HEK293 (cell line): ENCODE results near the gene GRIN2A.

ENCODE experiments used
- HOXA7 ChIP-seq: sonication (generic); formaldehyde crosslinking; IDR thresholded peaks from 2 replicates; pipeline ENCODE4 v1.8.1; 2022; ENCODE audit warnings: missing genetic modification reagents, borderline replicate concordance
- ZNF174 ChIP-seq: fragments of 450-650 bp; formaldehyde crosslinking; IDR thresholded peaks from 2 replicates; pipeline ENCODE4 v1.5.0; 2017; ENCODE audit warnings: missing biosample characterization, mild to moderate bottlenecking, missing genetic modification characterization
- ZNF19 ChIP-seq: fragments of 450-650 bp; formaldehyde crosslinking; IDR thresholded peaks from 2 replicates; pipeline ENCODE4; 2016; ENCODE audit warnings: missing biosample characterization, missing genetic modification characterization, low read depth
- ZNF24 ChIP-seq: fragments of 450-650 bp; formaldehyde crosslinking; IDR thresholded peaks from 2 replicates; pipeline ENCODE4 v1.5.1; 2016; ENCODE audit warnings: missing biosample characterization, missing genetic modification characterization
- ZNF274 ChIP-seq, 2 experiments: fragments of 200-500 bp in 1 of 2; fragments of 450-650 bp in 1 of 2; sonication (Bioruptor generic) in 1 of 2; formaldehyde crosslinking in 1 of 2; IDR thresholded peaks; 2 replicates each; pipeline versions ENCODE4 v1.5.1 to v1.6.1; 2014 to 2016; ENCODE audit warnings: borderline replicate concordance in 1 of 2, inconsistent platforms in 1 of 2, low read length in 1 of 2, missing biosample characterization in 1 of 2, missing genetic modification characterization in 1 of 2
- ZNF48 ChIP-seq: fragments of 450-650 bp; formaldehyde crosslinking; IDR thresholded peaks from 2 replicates; pipeline ENCODE4 v1.5.1; 2016; ENCODE audit warnings: missing biosample characterization, missing genetic modification characterization
- ZNF510 ChIP-seq: fragments of 450-650 bp; formaldehyde crosslinking; IDR thresholded peaks from 2 replicates; pipeline ENCODE4 v1.5.1; 2018; ENCODE audit warnings: mild to moderate bottlenecking, missing genetic modification characterization, missing biosample characterization; ENCODE audit not compliant: insufficient replicate concordance
- ZNF701 ChIP-seq: fragments of 450-650 bp; formaldehyde crosslinking; IDR thresholded peaks from 2 replicates; pipeline ENCODE4 v1.5.1; 2016; ENCODE audit warnings: missing biosample characterization, missing genetic modification characterization
- ZNF785 ChIP-seq: fragments of 450-650 bp; formaldehyde crosslinking; IDR thresholded peaks from 2 replicates; pipeline ENCODE4 v1.5.1; 2016; ENCODE audit warnings: missing biosample characterization, missing genetic modification characterization
- TF ChIP-seq, protein P1 (sequence below): IDR thresholded peaks from 2 replicates; pipeline ENCODE4 v1.6.1; 2011; ENCODE audit warnings: mild to moderate bottlenecking, low read depth, low read length, borderline replicate concordance
- TF ChIP-seq, protein P2 (sequence below): fragments of 450-650 bp; formaldehyde crosslinking; IDR thresholded peaks from 2 replicates; pipeline ENCODE4 v1.5.1; 2016; ENCODE audit warnings: missing biosample characterization, missing genetic modification characterization

DNA sequence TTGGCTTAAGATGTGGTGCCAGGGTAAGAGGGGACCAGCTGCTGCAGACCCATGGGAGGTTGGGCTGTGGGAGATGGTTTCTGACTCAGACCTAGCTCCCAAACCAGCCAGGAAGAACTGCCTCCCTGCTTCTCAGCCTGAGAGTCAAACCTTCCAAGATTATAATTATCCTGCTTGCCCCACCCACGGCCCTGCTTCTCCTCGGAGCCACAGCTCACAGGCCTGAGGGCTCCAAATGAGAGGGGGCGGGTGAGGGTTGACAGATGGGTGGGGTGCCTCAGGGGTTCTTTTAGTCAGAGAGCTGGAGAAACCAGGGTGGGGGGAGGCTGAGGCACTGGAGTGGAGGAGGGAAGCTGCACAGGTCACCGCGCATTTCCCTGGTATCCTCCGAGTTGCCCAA lies 28.7 kb upstream of the GRIN2A start:
- no peak for TF ChIP-seq HOXA7 (CRISPR knock-in tag)
- TF ChIP-seq ZNF48 (tag by site-specific recombination) = no peak
- TF ChIP-seq ZNF24 = no peak
- no peak for TF ChIP-seq ZNF785
- TF ChIP-seq ZNF19 (tag by site-specific recombination) = no peak
- TF ChIP-seq, protein P1, sequence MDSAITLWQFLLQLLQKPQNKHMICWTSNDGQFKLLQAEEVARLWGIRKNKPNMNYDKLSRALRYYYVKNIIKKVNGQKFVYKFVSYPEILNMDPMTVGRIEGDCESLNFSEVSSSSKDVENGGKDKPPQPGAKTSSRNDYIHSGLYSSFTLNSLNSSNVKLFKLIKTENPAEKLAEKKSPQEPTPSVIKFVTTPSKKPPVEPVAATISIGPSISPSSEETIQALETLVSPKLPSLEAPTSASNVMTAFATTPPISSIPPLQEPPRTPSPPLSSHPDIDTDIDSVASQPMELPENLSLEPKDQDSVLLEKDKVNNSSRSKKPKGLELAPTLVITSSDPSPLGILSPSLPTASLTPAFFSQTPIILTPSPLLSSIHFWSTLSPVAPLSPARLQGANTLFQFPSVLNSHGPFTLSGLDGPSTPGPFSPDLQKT = no peak
- TF ChIP-seq ZNF701 (tag by site-specific recombination) = no peak
- TF ChIP-seq, protein P2, sequence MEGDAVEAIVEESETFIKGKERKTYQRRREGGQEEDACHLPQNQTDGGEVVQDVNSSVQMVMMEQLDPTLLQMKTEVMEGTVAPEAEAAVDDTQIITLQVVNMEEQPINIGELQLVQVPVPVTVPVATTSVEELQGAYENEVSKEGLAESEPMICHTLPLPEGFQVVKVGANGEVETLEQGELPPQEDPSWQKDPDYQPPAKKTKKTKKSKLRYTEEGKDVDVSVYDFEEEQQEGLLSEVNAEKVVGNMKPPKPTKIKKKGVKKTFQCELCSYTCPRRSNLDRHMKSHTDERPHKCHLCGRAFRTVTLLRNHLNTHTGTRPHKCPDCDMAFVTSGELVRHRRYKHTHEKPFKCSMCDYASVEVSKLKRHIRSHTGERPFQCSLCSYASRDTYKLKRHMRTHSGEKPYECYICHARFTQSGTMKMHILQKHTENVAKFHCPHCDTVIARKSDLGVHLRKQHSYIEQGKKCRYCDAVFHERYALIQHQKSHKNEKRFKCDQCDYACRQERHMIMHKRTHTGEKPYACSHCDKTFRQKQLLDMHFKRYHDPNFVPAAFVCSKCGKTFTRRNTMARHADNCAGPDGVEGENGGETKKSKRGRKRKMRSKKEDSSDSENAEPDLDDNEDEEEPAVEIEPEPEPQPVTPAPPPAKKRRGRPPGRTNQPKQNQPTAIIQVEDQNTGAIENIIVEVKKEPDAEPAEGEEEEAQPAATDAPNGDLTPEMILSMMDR (tag by site-specific recombination) = no peak
- TF ChIP-seq ZNF274 (IDR thresholded peaks at IDR 0.05; ENCODE audit: low read length) = no peak
- no peak for TF ChIP-seq ZNF274 (tag by site-specific recombination; IDR thresholded peaks at IDR 0.05; ENCODE audit: borderline replicate concordance)
- TF ChIP-seq ZNF174 = no peak
- TF ChIP-seq ZNF510 = no peak
